GM12865 (cell line): ENCODE measurements around the gene SNX22.

Experiments
- DNase-seq: peaks from one replicate; pipeline ENCODE4 v3.0.0; 2010; ENCODE audit warnings: low read depth
- H3K4me3 ChIP-seq: 2 replicates; pipeline ENCODE4 v1.5.1; 2011; ENCODE audit warnings: mild to moderate bottlenecking, low read depth, low read length, control low read depth
- CTCF ChIP-seq: IDR thresholded peaks from 2 replicates; pipeline ENCODE4 v1.5.1; 2011; ENCODE audit warnings: low read length, control low read depth, low read depth, inconsistent platforms; ENCODE audit not compliant: insufficient read depth; ENCODE audit errors: missing control alignments

Gene SNX22

GRCh38 chr15:64144192-64144564 lies 7.4 kb upstream of the SNX22 start:
- TF ChIP-seq CTCF = no peak
- peak overlapping the region; percentile 41 for H3K4me3 ChIP-seq
- DNase-seq = no peak

- peak; percentile 90 for DNase-seq
- peak overlapping the region; percentile 41 for H3K4me3 ChIP-seq
- TF ChIP-seq CTCF = no peak
These were observed 6.8 kb upstream of the SNX22 start for GRCh38 chr15:64144565-64145281.

GRCh38 chr15:64146041-64146440 lies 5.5 kb upstream of the SNX22 start:
- no peak for DNase-seq
- TF ChIP-seq CTCF = no peak
- no peak overlapping the region for H3K4me3 ChIP-seq

- TF ChIP-seq CTCF = no peak
- no peak overlapping the region for H3K4me3 ChIP-seq
- DNase-seq = no peak
These were observed 5.0 kb upstream of the SNX22 start for GRCh38 chr15:64146520-64146884.

GRCh38 chr15:64146885-64147681 lies 4.4 kb upstream of the SNX22 start:
- no peak overlapping the region for H3K4me3 ChIP-seq
- TF ChIP-seq CTCF = no peak
- DNase-seq = no peak

- DNase-seq = no peak
- TF ChIP-seq CTCF = no peak
- no peak overlapping the region for H3K4me3 ChIP-seq
These were observed 3.4 kb upstream of the SNX22 start for GRCh38 chr15:64148168-64148567.
